Stomach (tissue), 4 donors: ENCODE data around the gene FCN3.

Experiments used
- POLR2A ChIP-seq, 4 donors: fragments of 450-650 bp; IDR thresholded peaks; one replicate each; pipeline ENCODE4 v1.6.1; 2016; ENCODE audit warnings: antibody characterized with exemption in 4 of 4, control low read depth in 2 of 4, mild to moderate bottlenecking in 1 of 4, moderate library complexity in 1 of 4
- POLR2AphosphoS5 ChIP-seq, 3 donors: sonication (generic); formaldehyde crosslinking; IDR thresholded peaks; one replicate each; pipeline ENCODE4 v1.6.1; 2016; ENCODE audit warnings: antibody characterized with exemption in 3 of 3
- TF ChIP-seq, protein P1 (sequence below), 7 experiments: fragments of 450-650 bp in 4 of 7; fragments of 200-600 bp in 3 of 7; sonication (generic) in 3 of 7; IDR thresholded peaks; one replicate each; pipeline ENCODE4 v1.5.1; 2016 to 2019; ENCODE audit warnings: antibody characterized with exemption in 7 of 7, control low read depth in 2 of 7, mild to moderate bottlenecking in 1 of 7

DNA sequence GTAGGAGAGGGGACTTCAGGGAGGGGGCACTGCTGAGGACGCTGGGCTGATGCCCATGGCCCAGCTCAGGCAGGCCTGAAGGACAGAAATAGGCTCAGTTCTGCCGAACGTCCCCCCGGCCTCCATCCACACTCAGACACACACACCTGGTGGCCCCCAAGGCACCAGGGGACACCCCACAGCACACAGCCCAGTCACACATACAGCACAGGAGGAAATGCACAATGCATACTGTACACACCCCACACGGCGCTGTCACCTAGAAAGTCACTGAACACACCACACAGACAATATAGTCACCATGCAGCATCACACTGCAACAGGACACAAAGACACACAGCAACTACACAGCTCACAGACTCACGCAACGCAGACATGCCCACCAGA, 32.2 kb downstream of the FCN3 start:
- TF ChIP-seq POLR2A (IDR thresholded peaks at IDR 0.05) (no peak), POLR2AphosphoS5 (IDR thresholded peaks at IDR 0.05) (no peak)
- TF ChIP-seq, protein P1, sequence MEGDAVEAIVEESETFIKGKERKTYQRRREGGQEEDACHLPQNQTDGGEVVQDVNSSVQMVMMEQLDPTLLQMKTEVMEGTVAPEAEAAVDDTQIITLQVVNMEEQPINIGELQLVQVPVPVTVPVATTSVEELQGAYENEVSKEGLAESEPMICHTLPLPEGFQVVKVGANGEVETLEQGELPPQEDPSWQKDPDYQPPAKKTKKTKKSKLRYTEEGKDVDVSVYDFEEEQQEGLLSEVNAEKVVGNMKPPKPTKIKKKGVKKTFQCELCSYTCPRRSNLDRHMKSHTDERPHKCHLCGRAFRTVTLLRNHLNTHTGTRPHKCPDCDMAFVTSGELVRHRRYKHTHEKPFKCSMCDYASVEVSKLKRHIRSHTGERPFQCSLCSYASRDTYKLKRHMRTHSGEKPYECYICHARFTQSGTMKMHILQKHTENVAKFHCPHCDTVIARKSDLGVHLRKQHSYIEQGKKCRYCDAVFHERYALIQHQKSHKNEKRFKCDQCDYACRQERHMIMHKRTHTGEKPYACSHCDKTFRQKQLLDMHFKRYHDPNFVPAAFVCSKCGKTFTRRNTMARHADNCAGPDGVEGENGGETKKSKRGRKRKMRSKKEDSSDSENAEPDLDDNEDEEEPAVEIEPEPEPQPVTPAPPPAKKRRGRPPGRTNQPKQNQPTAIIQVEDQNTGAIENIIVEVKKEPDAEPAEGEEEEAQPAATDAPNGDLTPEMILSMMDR (IDR thresholded peaks at IDR 0.05), result no peak
